HFFc6 (cell line): ENCODE measurements around the gene KRT71. TPM values are rescaled to one million over a fixed set of nuclear protein-coding genes. Genes with fewer than 3 reads are reported as not detected.

Source experiments
- DNase-seq: peaks from one replicate; pipeline ENCODE4 v3.0.0-alpha.2; 2018
- H3K27ac Mint-ChIP-seq: 2 replicates; pipeline ENCODE4 v1.8.0; 2020; ENCODE audit warnings: mild to moderate bottlenecking, mixed read lengths
- H3K27me3 Mint-ChIP-seq: 2 replicates; pipeline ENCODE4 v1.8.0; 2021; ENCODE audit warnings: mild to moderate bottlenecking, moderate library complexity, mixed read lengths; ENCODE audit not compliant: insufficient read depth
- H3K36me3 Mint-ChIP-seq: 2 replicates; pipeline ENCODE4 v1.8.0; 2021; ENCODE audit warnings: low read depth, mixed read lengths
- H3K4me1 Mint-ChIP-seq: 2 replicates; pipeline ENCODE4 v1.8.0; 2020; ENCODE audit warnings: low read depth, mixed read lengths
- H3K4me3 Mint-ChIP-seq: 2 replicates; pipeline ENCODE4 v1.8.0; 2020; ENCODE audit warnings: mild to moderate bottlenecking, moderate library complexity, mixed read lengths
- H3K9me3 Mint-ChIP-seq: 2 replicates; pipeline ENCODE4 v1.8.0; 2020; ENCODE audit warnings: mild to moderate bottlenecking, mixed read lengths
- CTCF ChIP-seq: fragments of 200-600 bp; sonication (generic); IDR thresholded peaks from 2 replicates; pipeline ENCODE4 v1.5.0; 2021; ENCODE audit warnings: antibody characterized with exemption, mild to moderate bottlenecking
- total RNA-seq, 6 experiments: library from RNA; stranded (reverse); fragmentation: NEBNext Ultra II Directional; extraction: Animal tissue kit (Norgen Biotek cat#: 25700); gene quantifications; 2 replicates in 1 of 6; 3 replicates in 5 of 6; pipeline ENCODE4 v1.2.3, GENCODE V29; 2021

KRT71 gene
- total RNA-seq, 6 experiments from 2014 or later = not detected

DNA sequence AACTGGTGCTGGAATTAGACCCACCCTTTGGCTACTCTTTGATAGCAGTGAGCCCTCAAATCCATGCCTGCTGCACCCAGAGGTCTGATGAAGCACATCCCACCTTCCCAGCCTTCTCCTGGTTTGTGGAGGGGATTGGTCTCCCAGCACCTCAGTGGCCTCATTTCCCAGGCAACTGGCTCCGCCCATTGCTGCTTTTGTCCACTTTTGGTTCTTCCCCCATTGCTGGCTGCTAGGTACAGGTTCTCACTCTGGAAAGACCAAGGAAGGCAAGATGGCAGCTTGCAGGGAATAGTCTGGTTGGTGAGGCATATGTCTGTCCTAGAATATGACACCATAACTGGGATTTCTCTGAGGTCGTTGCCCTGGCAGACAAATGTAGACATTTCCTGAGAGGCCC lies 22.6 kb downstream of the KRT71 start:
- DNase-seq = no peak
- no peak for TF ChIP-seq CTCF
- Mint-ChIP-seq H3K4me3 (no peak overlapping the region), H3K27me3 (peaks cover 60% of the 10 kb centered on the region), H3K27ac (no peak overlapping the region), H3K4me1 (no peaks in the 10 kb centered on the region), H3K9me3 (no peaks in the 10 kb centered on the region), H3K36me3 (no peaks in the 10 kb centered on the region)

DNA sequence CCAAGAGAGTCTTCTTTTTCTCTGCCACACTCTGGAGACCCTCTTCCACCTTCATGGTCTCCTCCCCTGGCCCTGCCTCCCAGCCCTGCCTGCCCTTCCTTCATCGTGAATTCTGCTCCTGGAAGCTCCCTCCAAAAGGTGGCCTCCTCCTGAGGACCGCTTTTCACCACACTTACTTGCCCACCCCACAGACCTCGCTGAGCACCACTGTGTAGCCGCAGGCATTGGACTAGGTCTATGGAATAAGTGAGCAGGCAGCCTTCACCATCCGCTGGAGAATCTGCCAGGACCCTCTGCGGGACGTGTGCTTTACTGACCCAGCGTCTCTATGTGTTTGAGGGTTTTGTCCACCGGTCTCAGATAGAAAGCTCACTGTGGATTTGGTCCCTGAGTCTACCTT lies 23.1 kb downstream of the KRT71 start:
- TF ChIP-seq CTCF = no peak
- H3K27ac Mint-ChIP-seq = no peak overlapping the region

GRCh38 chr12:52529417-52529816 lies 23.5 kb downstream of the KRT71 start:
- H3K4me1 Mint-ChIP-seq = no peaks in the 10 kb centered on the region; the same call in 1 of the 2 replicates
- H3K27ac Mint-ChIP-seq = no peak overlapping the region
- peaks cover 61% of the 10 kb centered on the region for H3K27me3 Mint-ChIP-seq
- no peak for TF ChIP-seq CTCF
- H3K4me3 Mint-ChIP-seq = no peak overlapping the region
- no peaks in the 10 kb centered on the region for H3K36me3 Mint-ChIP-seq
- no peaks in the 10 kb centered on the region for H3K9me3 Mint-ChIP-seq
- no peak for DNase-seq

More for the DNA sequence above, 23.1 kb downstream of the KRT71 start:
- Mint-ChIP-seq H3K4me1 (no peaks in the 10 kb centered on the region; the same call in 1 of the 2 replicates), H3K9me3 (no peaks in the 10 kb centered on the region), H3K36me3 (no peaks in the 10 kb centered on the region), H3K4me3 (no peak overlapping the region), H3K27me3 (peaks cover 62% of the 10 kb centered on the region)
- DNase-seq = no peak

DNA sequence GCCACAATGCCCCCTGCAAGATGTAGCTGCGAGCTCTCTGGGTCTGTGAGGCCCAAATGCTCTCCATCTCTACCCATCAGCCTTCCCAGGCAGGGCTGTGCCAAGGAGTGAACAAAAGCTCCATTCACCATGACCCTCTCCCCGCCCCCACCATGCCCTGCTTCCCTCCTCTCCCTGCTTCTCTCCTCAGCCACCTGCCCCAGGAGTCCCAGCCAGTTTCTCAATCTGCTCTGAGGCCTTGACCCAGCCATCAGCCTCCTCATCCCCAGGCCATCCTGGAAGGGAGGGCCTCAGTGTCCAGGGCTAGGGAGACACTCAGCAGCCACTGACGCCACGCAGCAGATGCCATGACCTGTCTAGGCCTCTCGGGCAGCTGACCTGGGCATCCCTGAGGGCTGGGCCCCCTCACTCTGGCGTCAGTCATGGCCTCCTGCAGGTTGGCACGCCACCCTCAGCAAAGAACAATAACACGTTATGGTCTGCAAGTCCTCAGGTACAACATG lies 24.3 kb downstream of the KRT71 start:
- Mint-ChIP-seq H3K27ac (no peak overlapping the region), H3K4me1 (peaks cover 2% of the 10 kb centered on the region; the same call in 1 of the 2 replicates), H3K4me3 (no peak overlapping the region), H3K9me3 (no peaks in the 10 kb centered on the region), H3K36me3 (no peaks in the 10 kb centered on the region), H3K27me3 (peaks cover 60% of the 10 kb centered on the region)
- DNase-seq = no peak
- no peak for TF ChIP-seq CTCF

- Mint-ChIP-seq H3K4me1 (peaks cover 13% of the 10 kb centered on the region; the same call in 1 of the 2 replicates), H3K27me3 (peaks cover 63% of the 10 kb centered on the region), H3K27ac (no peak overlapping the region), H3K9me3 (no peaks in the 10 kb centered on the region), H3K36me3 (no peaks in the 10 kb centered on the region), H3K4me3 (no peak overlapping the region)
- TF ChIP-seq CTCF = no peak
- DNase-seq = no peak
These were observed 25.7 kb downstream of the KRT71 start for GRCh38 chr12:52527121-52527800.
